ENCODE results near the gene SLC35F6. TPM values are rescaled to one million over a fixed set of nuclear protein-coding genes. Genes with fewer than 3 reads are reported as not detected.

The SLC35F6 gene
- total and polyA plus RNA-seq, 3 donors from 2014 or later = 15.5 to 42.5 (median 40.4) TPM

DNA sequence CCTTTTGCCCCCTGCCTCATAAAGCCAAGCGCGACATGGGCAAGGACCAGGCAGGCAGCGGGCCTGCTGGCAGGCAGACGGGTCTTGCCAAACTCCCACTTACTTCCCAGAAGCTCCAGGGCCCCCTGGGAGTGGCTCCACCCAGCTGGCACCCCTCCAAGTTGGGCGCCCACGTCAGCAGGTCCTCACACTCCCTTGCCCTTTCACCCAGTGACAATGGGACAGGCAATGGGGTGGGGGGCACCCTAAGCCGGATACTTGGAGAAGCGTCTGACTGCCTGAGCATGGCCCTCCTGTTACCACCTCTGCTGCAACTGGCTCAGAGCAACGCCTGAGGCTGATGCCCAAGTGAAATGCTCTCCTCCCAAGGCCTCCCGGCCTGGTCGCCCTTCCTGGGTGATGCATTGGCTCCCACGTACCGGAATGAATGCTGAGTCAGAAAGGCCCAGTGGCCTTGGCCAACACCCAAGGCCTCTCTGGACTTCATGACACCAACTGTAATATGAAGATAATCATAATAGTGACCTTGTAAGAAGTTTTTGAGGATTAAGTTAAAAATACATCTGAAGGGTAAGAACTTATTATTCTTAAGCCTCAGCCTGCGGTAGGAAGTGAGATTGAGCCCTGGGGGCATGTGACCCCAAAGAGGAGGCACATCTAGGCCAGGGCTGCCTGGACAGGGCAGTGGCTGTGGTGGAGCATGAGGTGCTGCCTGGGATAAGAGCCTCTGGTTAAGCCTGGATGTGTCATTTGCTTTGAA lies 39.9 kb upstream of the SLC35F6 start:
- TF ChIP-seq, protein P1, sequence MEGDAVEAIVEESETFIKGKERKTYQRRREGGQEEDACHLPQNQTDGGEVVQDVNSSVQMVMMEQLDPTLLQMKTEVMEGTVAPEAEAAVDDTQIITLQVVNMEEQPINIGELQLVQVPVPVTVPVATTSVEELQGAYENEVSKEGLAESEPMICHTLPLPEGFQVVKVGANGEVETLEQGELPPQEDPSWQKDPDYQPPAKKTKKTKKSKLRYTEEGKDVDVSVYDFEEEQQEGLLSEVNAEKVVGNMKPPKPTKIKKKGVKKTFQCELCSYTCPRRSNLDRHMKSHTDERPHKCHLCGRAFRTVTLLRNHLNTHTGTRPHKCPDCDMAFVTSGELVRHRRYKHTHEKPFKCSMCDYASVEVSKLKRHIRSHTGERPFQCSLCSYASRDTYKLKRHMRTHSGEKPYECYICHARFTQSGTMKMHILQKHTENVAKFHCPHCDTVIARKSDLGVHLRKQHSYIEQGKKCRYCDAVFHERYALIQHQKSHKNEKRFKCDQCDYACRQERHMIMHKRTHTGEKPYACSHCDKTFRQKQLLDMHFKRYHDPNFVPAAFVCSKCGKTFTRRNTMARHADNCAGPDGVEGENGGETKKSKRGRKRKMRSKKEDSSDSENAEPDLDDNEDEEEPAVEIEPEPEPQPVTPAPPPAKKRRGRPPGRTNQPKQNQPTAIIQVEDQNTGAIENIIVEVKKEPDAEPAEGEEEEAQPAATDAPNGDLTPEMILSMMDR (IDR thresholded peaks at IDR 0.05) = no peak
- Histone ChIP-seq H3K27me3 (no peaks in the 10 kb centered on the region), H3K36me3 (ENCODE audit: low read depth, missing control alignments) (no peaks in the 10 kb centered on the region), H3K27ac (peak overlapping the region; percentile 79 to 82), H3K4me1 (peaks cover 56% of the 10 kb centered on the region), H3K9me3 (no peaks in the 10 kb centered on the region), H3K4me3 (no peak overlapping the region)
- 36 to 43% methylated on average over 14 of the region's 14 CpGs for WGBS, 2 donors
- peak; percentile 84 for DNase-seq
- intact Hi-C loops (cut with DNase I; ENCODE audit: low total_unique reads) = no loop called here

DNA sequence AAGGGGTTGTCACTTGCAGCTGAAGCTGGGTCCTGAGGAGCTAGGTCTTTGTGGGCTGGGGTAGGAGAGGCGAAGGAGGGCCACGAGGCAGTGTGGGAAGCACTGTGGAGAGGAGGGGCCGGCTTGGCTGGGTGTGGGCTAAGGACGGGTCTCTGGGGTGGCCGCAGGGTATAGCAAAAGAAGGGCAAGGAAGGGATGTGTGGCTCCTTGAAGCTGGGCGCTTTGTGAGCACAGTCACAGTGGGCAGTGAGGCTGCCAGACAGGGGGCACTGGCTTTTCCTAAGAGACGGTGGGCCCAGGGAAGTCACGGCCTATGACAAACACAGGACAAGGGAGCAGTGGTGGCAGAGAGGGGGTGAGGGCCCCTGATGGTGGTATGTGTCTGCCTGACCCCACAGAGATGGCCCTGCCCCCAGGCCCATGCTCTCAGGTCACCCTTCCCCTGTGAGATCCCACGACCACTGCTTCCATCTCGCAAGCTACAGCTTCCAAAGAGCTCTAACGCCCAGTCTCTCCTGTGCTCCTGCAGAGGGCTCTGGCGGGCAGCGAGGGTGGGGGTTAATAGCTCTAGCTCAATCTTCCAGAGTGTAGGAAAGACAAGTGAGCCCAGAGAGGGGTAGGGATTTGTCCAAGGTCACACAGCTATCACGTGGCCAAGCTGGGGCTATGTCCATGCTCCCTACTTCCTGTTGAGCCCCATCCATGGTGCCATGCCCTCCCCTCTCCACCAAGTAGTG lies 39.1 kb upstream of the SLC35F6 start:
- Histone ChIP-seq H3K27ac (peak overlapping the region; percentile 79 to 82), H3K9me3 (no peaks in the 10 kb centered on the region), H3K27me3 (no peaks in the 10 kb centered on the region), H3K4me1 (peaks cover 51% of the 10 kb centered on the region), H3K4me3 (no peak overlapping the region), H3K36me3 (ENCODE audit: low read depth, missing control alignments) (no peaks in the 10 kb centered on the region)
- intact Hi-C loops (cut with DNase I; ENCODE audit: low total_unique reads) = no loop called here
- no peak for TF ChIP-seq POLR2A (IDR thresholded peaks at IDR 0.05)
- TF ChIP-seq, protein P1 (IDR thresholded peaks at IDR 0.05) = no peak
- DNase-seq = no peak
- WGBS, 2 donors = 56 to 60% methylated on average over 14 of the region's 14 CpGs

DNA sequence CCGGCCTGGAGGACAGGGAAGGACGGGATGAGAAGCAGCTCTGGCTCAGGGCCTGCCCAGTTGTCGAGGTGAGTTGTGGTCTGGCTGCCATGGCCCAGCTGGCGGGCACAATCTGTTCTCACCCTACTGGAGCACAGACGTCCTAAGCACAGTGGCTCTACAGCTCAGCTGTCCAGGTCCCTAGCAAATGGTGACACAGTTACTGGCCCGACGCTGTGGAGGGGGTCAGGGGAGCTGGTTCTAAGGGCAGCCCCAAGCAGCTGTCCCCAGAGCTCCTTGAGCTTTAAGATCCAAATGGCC lies 38.6 kb upstream of the SLC35F6 start:
- intact Hi-C loops (cut with DNase I; ENCODE audit: low total_unique reads) = no loop called here
- DNase-seq = no peak
- Histone ChIP-seq H3K36me3 (ENCODE audit: low read depth, missing control alignments) (no peaks in the 10 kb centered on the region), H3K4me1 (peaks cover 45% of the 10 kb centered on the region), H3K27ac (peak overlapping the region in 1 of 2 donors; percentile 82), H3K4me3 (no peak overlapping the region), H3K9me3 (no peaks in the 10 kb centered on the region), H3K27me3 (no peaks in the 10 kb centered on the region)
- TF ChIP-seq POLR2A (IDR thresholded peaks at IDR 0.05) = no peak
- TF ChIP-seq, protein P1 (IDR thresholded peaks at IDR 0.05) = no peak
- 66% methylated on average over 5 of the region's 7 CpGs; no CpG with 5 or more reads in 1 of the 2 donors for WGBS, 2 donors

DNA sequence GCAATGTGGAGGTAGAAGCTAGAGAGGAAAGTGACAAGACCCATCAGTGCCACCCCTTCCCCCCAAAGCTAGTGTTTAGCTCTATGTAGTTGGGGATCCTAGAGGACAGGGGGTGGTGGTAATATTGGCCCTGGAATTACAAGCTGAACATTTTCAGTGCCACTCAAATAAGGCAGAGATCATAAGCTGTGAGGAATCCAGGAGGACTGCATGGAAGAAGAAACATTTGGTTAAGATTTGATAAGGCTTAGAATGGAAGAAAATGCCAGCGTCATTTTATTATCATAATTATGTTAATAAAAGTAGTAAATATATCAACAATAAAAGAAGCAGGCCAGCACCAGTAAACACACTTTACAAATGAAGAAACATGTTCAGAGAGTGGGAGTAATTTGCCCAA lies 37.9 kb upstream of the SLC35F6 start:
- 32 to 65% methylated on average over 1 of the region's 1 CpG for WGBS, 2 donors
- no peak overlapping the region for H3K27ac ChIP-seq
- intact Hi-C loops (cut with DNase I; ENCODE audit: low total_unique reads) = no loop called here

More for the DNA sequence above, 37.9 kb upstream of the SLC35F6 start:
- TF ChIP-seq, protein P1 (IDR thresholded peaks at IDR 0.05) = no peak
- TF ChIP-seq POLR2A (IDR thresholded peaks at IDR 0.05) = no peak
- no peaks in the 10 kb centered on the region for H3K27me3 ChIP-seq
- no peak for DNase-seq
- H3K36me3 ChIP-seq (ENCODE audit: low read depth, missing control alignments) = no peaks in the 10 kb centered on the region
- no peaks in the 10 kb centered on the region for H3K9me3 ChIP-seq
- peaks cover 38% of the 10 kb centered on the region for H3K4me1 ChIP-seq
- H3K4me3 ChIP-seq = no peak overlapping the region
